Upper lobe of right lung (tissue), 1 donor: ENCODE data around the gene NYNRIN. TPM values are rescaled to one million over a fixed set of nuclear protein-coding genes. Genes with fewer than 3 reads are reported as not detected.
A peak's percentile ranks its signal among the peaks of the same experiment; 100 is the strongest.

Experiments
- ATAC-seq: fragments of 200-7000 bp; cut with Tn5 transposase; one replicate; pipeline ENCODE4 v1.9.1; 2020; ENCODE audit warnings: mild to moderate bottlenecking, moderate library complexity
- DNase-seq: peaks from one replicate; pipeline ENCODE4 v3.0.0-alpha.2; 2020
- H3K27ac ChIP-seq: fragments of 200-600 bp; one replicate; pipeline ENCODE4 v1.8.0; 2022
- H3K27me3 ChIP-seq: fragments of 200-600 bp; one replicate; pipeline ENCODE4 v1.8.0; 2022; ENCODE audit warnings: mild to moderate bottlenecking
- H3K36me3 ChIP-seq: fragments of 200-600 bp; one replicate; pipeline ENCODE4 v1.8.0; 2022
- H3K4me1 ChIP-seq: fragments of 200-600 bp; one replicate; pipeline ENCODE4 v1.8.0; 2022
- H3K4me3 ChIP-seq: fragments of 200-600 bp; one replicate; pipeline ENCODE4 v1.8.0; 2022; ENCODE audit warnings: mild to moderate bottlenecking
- H3K9me3 ChIP-seq: fragments of 200-600 bp; one replicate; pipeline ENCODE4 v1.8.0; 2022
- intact Hi-C: fragments of 100-400 bp; cut with DNase I; formaldehyde crosslinking; loops from one replicate; pipeline ENCODE4 v1.11.0; 2022
- total RNA-seq: library from RNA; stranded (reverse); fragmentation: NEBNext Ultra II Directional; extraction: Animal tissue kit (Norgen Biotek cat#: 25700); gene quantifications from one replicate; pipeline ENCODE4 v1.2.1, GENCODE V29; 2021
- TF ChIP-seq, protein P1 (sequence below): fragments of 200-600 bp; IDR thresholded peaks from one replicate; pipeline ENCODE4 v1.8.0; 2022; ENCODE audit warnings: antibody characterized with exemption
- donor health status: DM: no; HTN: yes; CAD: no; lungs with severe emphysema.

NYNRIN gene
- total RNA-seq, 1 donor from 2014 or later, result 16.6 TPM

DNA sequence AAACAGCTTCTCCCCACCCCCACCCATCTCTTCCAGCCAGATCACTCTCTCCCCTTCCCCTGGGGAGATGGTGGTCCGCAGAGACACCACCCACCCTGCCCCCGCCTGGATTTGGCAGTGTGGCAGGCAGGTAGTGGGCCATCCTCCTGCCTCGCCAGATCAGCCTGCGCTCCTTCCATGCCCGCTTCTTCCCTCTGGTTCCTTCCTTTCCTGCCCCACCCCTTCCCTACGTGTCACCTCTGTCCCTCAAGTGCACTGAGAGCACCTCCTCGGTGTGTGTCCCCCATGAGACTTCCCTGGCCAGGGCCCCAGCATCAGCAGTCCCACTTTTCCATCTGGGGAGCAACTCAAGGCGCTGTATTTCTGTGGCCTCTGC, 632 bp downstream of the NYNRIN start:
- peaks cover 50% of the 10 kb centered on the region for H3K4me1 ChIP-seq
- ATAC-seq, result peak; percentile 16
- H3K36me3 ChIP-seq, result no peaks in the 10 kb centered on the region
- no peak for DNase-seq
- H3K9me3 ChIP-seq, result no peaks in the 10 kb centered on the region
- no peaks in the 10 kb centered on the region for H3K27me3 ChIP-seq
- intact Hi-C loops, result no loop called here
- H3K4me3 ChIP-seq, result peak overlapping the region; percentile 75
- peak overlapping the region; percentile 72 for H3K27ac ChIP-seq
- TF ChIP-seq, protein P1, sequence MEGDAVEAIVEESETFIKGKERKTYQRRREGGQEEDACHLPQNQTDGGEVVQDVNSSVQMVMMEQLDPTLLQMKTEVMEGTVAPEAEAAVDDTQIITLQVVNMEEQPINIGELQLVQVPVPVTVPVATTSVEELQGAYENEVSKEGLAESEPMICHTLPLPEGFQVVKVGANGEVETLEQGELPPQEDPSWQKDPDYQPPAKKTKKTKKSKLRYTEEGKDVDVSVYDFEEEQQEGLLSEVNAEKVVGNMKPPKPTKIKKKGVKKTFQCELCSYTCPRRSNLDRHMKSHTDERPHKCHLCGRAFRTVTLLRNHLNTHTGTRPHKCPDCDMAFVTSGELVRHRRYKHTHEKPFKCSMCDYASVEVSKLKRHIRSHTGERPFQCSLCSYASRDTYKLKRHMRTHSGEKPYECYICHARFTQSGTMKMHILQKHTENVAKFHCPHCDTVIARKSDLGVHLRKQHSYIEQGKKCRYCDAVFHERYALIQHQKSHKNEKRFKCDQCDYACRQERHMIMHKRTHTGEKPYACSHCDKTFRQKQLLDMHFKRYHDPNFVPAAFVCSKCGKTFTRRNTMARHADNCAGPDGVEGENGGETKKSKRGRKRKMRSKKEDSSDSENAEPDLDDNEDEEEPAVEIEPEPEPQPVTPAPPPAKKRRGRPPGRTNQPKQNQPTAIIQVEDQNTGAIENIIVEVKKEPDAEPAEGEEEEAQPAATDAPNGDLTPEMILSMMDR, result no peak

GRCh38 chr14:24399999-24400718, 1.4 kb downstream of the NYNRIN start:
- DNase-seq, result no peak
- TF ChIP-seq, protein P1, result no peak
- Histone ChIP-seq H3K4me3 (peak overlapping the region; percentile 75), H3K27ac (peak overlapping the region; percentile 14), H3K36me3 (no peaks in the 10 kb centered on the region), H3K9me3 (no peaks in the 10 kb centered on the region), H3K27me3 (no peaks in the 10 kb centered on the region), H3K4me1 (peaks cover 50% of the 10 kb centered on the region)
- no peak for ATAC-seq
- intact Hi-C loops, result no loop called here

DNA sequence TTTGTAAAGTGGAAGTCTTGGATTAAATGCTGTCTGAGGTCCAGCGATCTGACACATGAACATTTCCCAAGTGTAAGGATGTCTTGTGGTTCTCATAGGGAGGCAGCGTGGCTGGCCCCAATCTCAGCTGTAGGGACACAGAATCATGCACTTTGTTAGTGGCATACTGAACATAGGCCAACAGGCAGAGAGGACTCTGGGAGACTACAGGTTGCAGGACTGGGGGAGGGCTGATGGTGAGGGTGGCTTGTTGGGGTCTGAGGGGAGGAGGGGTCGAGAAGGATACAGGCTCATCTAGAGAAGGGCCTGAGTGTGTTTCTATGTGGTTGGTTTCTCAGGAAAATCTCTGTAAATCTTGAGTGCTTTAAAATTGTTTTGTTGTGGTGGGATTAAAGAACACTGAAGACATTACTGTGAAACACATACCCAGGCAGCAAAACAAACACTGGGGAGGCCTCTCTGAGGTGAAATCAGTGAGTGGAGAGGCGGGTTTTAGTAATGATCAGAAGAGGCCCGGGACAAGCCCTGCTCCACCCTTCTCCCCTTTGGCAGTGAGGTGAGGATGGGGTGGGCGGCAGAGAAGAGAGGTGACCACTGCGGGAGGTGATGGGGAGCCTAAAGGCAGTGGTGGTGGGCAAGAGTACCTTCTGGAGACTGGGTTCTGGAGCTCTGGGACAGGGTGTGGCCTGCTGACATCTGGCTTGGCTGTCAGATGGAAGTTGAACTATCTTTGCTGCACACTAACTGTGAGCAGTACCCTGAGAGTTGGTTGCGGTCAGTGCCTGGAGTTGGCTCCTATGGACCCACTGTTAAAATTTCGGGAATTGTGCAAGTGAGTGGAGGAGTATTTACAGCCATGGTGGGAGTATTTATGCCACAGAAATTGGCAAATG, 3.3 kb downstream of the NYNRIN start:
- intact Hi-C loops, result no loop called here
- no peak overlapping the region for H3K27ac ChIP-seq

DNA sequence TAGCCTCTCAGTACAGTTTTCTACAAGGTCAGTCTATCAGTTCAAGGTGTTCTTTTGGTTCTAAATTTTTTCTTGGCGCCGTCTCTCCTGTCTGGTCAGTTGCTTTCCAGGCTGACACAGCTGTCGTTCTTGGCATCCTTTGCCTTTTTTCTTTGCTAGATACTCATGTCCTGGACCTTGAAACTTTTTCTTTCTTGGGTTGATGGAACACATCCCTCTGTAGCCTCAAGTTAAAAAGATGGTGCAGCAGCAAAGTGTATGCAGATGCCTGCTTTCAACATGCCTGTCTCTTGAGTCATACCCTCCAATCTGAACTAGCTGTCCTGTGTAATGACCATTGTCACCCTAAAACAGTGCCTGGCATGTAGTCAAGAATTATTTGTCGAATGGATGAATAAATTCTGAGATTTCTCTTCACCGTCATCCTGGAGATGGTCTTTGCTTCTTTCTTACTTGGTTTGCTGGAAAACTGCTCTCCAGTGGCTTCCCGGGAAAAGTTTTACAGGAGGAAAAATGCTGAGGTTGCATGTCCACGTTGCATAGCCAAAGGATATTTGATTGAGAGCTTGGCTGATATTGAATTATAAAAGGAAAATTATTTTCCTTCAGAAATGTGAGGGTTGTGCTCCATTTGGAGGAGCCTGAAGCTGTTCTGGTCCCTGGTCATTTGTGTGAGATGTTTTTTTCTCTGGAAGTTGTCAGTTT, 4.6 kb downstream of the NYNRIN start:
- Histone ChIP-seq H3K4me3 (no peak overlapping the region), H3K9me3 (no peaks in the 10 kb centered on the region), H3K4me1 (peaks cover 41% of the 10 kb centered on the region), H3K27me3 (no peaks in the 10 kb centered on the region), H3K36me3 (peaks cover 4% of the 10 kb centered on the region), H3K27ac (peak overlapping the region; percentile 3)
- DNase-seq, result no peak
- TF ChIP-seq, protein P1, result no peak
- intact Hi-C loops, result no loop called here
- ATAC-seq, result no peak

More for the DNA sequence above, 3.3 kb downstream of the NYNRIN start:
- no peaks in the 10 kb centered on the region for H3K36me3 ChIP-seq
- H3K9me3 ChIP-seq, result no peaks in the 10 kb centered on the region
- no peak for DNase-seq
- TF ChIP-seq, protein P1, result no peak
- ATAC-seq, result no peak
- H3K4me3 ChIP-seq, result no peak overlapping the region
- H3K27me3 ChIP-seq, result no peaks in the 10 kb centered on the region
- H3K4me1 ChIP-seq, result peaks cover 50% of the 10 kb centered on the region

- no peaks in the 10 kb centered on the region for H3K9me3 ChIP-seq
- H3K36me3 ChIP-seq, result peaks cover 13% of the 10 kb centered on the region
- intact Hi-C loops, result no loop called here
- ATAC-seq (no peak), DNase-seq (no peak)
- H3K4me3 ChIP-seq, result no peak overlapping the region
- no peak overlapping the region for H3K27ac ChIP-seq
- no peaks in the 10 kb centered on the region for H3K27me3 ChIP-seq
- TF ChIP-seq, protein P1, result no peak
- peaks cover 30% of the 10 kb centered on the region for H3K4me1 ChIP-seq
These were observed 6.0 kb downstream of the NYNRIN start for GRCh38 chr14:24404814-24405213.
